ENCODE results near the gene SPOCK2. TPM values are rescaled to one million over a fixed set of nuclear protein-coding genes. Genes with fewer than 3 reads are reported as not detected.

Gene SPOCK2
- total RNA-seq, 1 donor from 2014 or later = 8.6 TPM

- peak; percentile 42 for DNase-seq
Measured at GRCh38 chr10:72044417-72045041, 43.8 kb downstream of the SPOCK2 start.

GRCh38 chr10:72043016-72043834, 45.1 kb downstream of the SPOCK2 start:
- no peaks in the 10 kb centered on the region for H3K27me3 ChIP-seq (ENCODE audit: low read depth)
- peaks cover 21% of the 10 kb centered on the region for H3K4me1 ChIP-seq
- TF ChIP-seq, protein P1, sequence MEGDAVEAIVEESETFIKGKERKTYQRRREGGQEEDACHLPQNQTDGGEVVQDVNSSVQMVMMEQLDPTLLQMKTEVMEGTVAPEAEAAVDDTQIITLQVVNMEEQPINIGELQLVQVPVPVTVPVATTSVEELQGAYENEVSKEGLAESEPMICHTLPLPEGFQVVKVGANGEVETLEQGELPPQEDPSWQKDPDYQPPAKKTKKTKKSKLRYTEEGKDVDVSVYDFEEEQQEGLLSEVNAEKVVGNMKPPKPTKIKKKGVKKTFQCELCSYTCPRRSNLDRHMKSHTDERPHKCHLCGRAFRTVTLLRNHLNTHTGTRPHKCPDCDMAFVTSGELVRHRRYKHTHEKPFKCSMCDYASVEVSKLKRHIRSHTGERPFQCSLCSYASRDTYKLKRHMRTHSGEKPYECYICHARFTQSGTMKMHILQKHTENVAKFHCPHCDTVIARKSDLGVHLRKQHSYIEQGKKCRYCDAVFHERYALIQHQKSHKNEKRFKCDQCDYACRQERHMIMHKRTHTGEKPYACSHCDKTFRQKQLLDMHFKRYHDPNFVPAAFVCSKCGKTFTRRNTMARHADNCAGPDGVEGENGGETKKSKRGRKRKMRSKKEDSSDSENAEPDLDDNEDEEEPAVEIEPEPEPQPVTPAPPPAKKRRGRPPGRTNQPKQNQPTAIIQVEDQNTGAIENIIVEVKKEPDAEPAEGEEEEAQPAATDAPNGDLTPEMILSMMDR (IDR thresholded peaks at IDR 0.05; ENCODE audit: borderline replicate concordance) = no peak
- no peaks in the 10 kb centered on the region for H3K9me3 ChIP-seq (replicated peaks)
- no peak overlapping the region for H3K27ac ChIP-seq (replicated peaks)
- intact Hi-C loops (cut with micrococcal nuclease) = no loop called here
- DNase-seq = no peak
- no peaks in the 10 kb centered on the region for H3K36me3 ChIP-seq
- no peak overlapping the region for H3K4me3 ChIP-seq

More at GRCh38 chr10:72044417-72045041, 43.8 kb downstream of the SPOCK2 start:
- peaks cover 12% of the 10 kb centered on the region for H3K4me1 ChIP-seq
- peaks cover 2% of the 10 kb centered on the region for H3K9me3 ChIP-seq (replicated peaks)
- H3K36me3 ChIP-seq = no peaks in the 10 kb centered on the region
- TF ChIP-seq, protein P1 (IDR thresholded peaks at IDR 0.05; ENCODE audit: borderline replicate concordance) = peak; percentile 75
- H3K27ac ChIP-seq (replicated peaks) = peak overlapping the region; percentile 49
- no peaks in the 10 kb centered on the region for H3K27me3 ChIP-seq (ENCODE audit: low read depth)
- intact Hi-C loops (cut with micrococcal nuclease) = loop anchor here (5.0 kb wide), 1 partner anchor 87 kb away; no protein-coding TSS in a partner anchor
- no peak overlapping the region for H3K4me3 ChIP-seq

GRCh38 chr10:72041491-72041890, 46.9 kb downstream of the SPOCK2 start:
- intact Hi-C loops (cut with micrococcal nuclease) = no loop called here

GRCh38 chr10:72039377-72039776, 49.0 kb downstream of the SPOCK2 start:
- no peaks in the 10 kb centered on the region for H3K27me3 ChIP-seq (ENCODE audit: low read depth)
- no peaks in the 10 kb centered on the region for H3K36me3 ChIP-seq
- H3K27ac ChIP-seq (replicated peaks) = no peak overlapping the region
- H3K4me3 ChIP-seq = no peak overlapping the region
- intact Hi-C loops (cut with micrococcal nuclease) = no loop called here
- H3K9me3 ChIP-seq (replicated peaks) = no peaks in the 10 kb centered on the region
- TF ChIP-seq, protein P1 (IDR thresholded peaks at IDR 0.05; ENCODE audit: borderline replicate concordance) = no peak
- DNase-seq = no peak
- H3K4me1 ChIP-seq = peaks cover 35% of the 10 kb centered on the region

More at GRCh38 chr10:72041491-72041890, 46.9 kb downstream of the SPOCK2 start:
- Histone ChIP-seq H3K4me1 (peaks cover 23% of the 10 kb centered on the region), H3K27me3 (ENCODE audit: low read depth) (no peaks in the 10 kb centered on the region), H3K27ac (replicated peaks) (no peak overlapping the region), H3K4me3 (no peak overlapping the region), H3K9me3 (replicated peaks) (no peaks in the 10 kb centered on the region), H3K36me3 (no peaks in the 10 kb centered on the region)
- TF ChIP-seq, protein P1 (IDR thresholded peaks at IDR 0.05; ENCODE audit: borderline replicate concordance) = no peak
- DNase-seq = no peak

DNA sequence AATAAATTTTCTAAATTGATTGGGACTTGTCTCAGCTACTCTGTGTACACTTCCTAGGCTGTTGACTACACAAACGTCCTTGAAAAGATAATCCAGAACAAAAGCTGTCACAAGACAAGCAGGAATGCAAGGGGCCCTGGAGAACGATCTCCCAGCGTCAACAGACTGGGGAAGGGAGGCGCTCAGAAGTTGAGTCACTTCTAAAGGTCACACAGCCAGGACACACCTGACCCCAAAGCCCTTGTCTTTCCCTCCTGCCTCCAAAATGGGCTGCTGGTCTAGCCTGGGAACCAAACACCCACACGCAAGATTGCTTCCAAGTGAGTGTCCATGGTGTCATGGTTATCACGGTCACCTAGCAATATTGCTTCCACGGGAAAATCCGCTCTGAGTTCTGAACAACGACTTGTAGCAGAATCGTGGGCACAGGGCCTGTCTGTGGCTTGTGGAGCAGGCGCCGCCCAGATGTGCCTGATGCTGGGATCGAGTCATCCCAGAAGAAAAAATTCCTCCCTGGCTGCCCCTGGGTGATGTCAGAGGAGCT, 49.8 kb downstream of the SPOCK2 start:
- no peaks in the 10 kb centered on the region for H3K36me3 ChIP-seq
- DNase-seq = no peak
- TF ChIP-seq, protein P1 (IDR thresholded peaks at IDR 0.05; ENCODE audit: borderline replicate concordance) = no peak
- H3K4me1 ChIP-seq = peaks cover 40% of the 10 kb centered on the region
- H3K9me3 ChIP-seq (replicated peaks) = no peaks in the 10 kb centered on the region
- no peaks in the 10 kb centered on the region for H3K27me3 ChIP-seq (ENCODE audit: low read depth)
- H3K4me3 ChIP-seq = no peak overlapping the region
- intact Hi-C loops (cut with micrococcal nuclease) = no loop called here
- peak overlapping the region; percentile 40 for H3K27ac ChIP-seq (replicated peaks)
